Measurements from ENCODE around the gene CFAP92. TPM values are rescaled to one million over a fixed set of nuclear protein-coding genes. Genes with fewer than 3 reads are reported as not detected.

CFAP92 gene
- total and polyA plus RNA-seq, 2 donors (not counting 1 experiment from before 2014, with no cell fraction given): not detected

DNA sequence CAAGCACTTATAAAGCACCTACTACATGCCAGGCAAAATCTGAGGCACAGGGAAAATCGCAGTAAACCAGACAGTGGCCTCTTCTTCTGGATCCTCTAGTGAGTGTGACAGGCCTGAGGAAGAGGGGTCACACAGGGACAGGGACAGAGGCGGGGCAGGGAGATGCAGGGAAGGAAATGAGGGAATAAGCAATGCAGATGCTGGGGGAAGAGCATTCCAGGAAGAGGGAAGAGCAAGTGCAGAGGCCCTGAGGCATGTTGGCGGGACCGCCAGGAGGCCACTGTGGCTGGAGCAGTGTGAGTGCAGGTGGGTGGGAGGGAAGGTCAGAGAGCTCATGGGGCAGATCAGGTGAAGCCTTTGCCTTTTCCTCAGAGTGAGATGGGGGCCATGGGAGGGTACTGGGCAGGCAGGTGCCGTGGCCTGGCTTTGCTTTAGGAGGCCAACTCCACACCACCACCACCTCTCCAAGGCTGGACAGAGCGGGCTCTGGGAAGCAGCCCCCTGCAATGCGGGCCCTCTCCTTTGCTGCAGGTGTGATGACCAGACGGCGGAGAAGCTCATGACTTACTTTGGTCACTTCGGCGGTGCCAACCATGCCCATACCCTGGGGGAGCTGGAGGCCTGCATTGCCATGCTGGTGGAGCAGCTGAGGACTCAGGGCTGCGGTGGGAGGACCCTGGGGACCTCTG is 39.9 kb upstream of the CFAP92 start:
- Histone ChIP-seq H3K27me3 (replicated peaks in 1 of 4; ENCODE audit: control extremely low read depth in 1 of 4, control insufficient read depth in 3 of 4, insufficient read depth in 4 of 4, low read length in 3 of 4) (peaks cover 0 to 11% (median 0%) of the 10 kb centered on the region in 4 experiments), H3K4me2 (replicated peaks; ENCODE audit: low read depth, low read length, poor library complexity, severe bottlenecking) (no peak overlapping the region), H3K4me1 (ENCODE audit: control insufficient read depth in 2 of 2, insufficient read depth in 2 of 2, low read length in 2 of 2) (no peaks in the 10 kb centered on the region), H3K36me3 (replicated peaks in 1 of 2; ENCODE audit: control extremely low read depth in 1 of 2, control insufficient read depth in 1 of 2, extremely low read depth in 1 of 2, insufficient read depth in 2 of 2, low read length in 1 of 2) (no peaks in the 10 kb centered on the region), H3K4me3 (ENCODE audit: control extremely low read depth in 1 of 5, extremely low read depth in 1 of 5, insufficient read depth in 1 of 5, low read depth in 2 of 5, low read length in 4 of 5) (no peak overlapping the region), H4K20me1 (ENCODE audit: control insufficient read depth, insufficient read depth, low read length, poor library complexity, severe bottlenecking) (no peaks in the 10 kb centered on the region), H2AFZ (ENCODE audit: insufficient read depth, low read depth, low read length, poor library complexity, severe bottlenecking) (no peak overlapping the region), H3K79me2 (ENCODE audit: control insufficient read depth, insufficient read depth, low read length) (no peaks in the 10 kb centered on the region), H3K9me3 (ENCODE audit: control extremely low read depth in 1 of 3, control insufficient read depth in 2 of 3, insufficient read depth in 1 of 3, low read length in 2 of 3) (peaks cover 0 to 10% (median 0%) of the 10 kb centered on the region in 3 donors), H3K9ac (ENCODE audit: low read length) (no peak overlapping the region), H3K27ac (ENCODE audit: low read length in 2 of 2) (no peak overlapping the region)
- no peak for ATAC-seq (ENCODE audit: low read depth)
- H3K4me1 Mint-ChIP-seq: no peaks in the 10 kb centered on the region
- DNase-seq: no peak
- 90% methylated on average over 11 of the region's 12 CpGs for WGBS (ENCODE audit: insufficient coverage)
- POLR2A ChIA-PET: no interaction called here
- intact Hi-C loops (cut with micrococcal nuclease): no loop called here
- H3K27me3 Mint-ChIP-seq: peaks cover 12% of the 10 kb centered on the region
- H3K9me3 Mint-ChIP-seq (ENCODE audit: insufficient read depth): no peaks in the 10 kb centered on the region
- CTCF ChIA-PET: no interaction called here
- TF ChIP-seq, protein P1, sequence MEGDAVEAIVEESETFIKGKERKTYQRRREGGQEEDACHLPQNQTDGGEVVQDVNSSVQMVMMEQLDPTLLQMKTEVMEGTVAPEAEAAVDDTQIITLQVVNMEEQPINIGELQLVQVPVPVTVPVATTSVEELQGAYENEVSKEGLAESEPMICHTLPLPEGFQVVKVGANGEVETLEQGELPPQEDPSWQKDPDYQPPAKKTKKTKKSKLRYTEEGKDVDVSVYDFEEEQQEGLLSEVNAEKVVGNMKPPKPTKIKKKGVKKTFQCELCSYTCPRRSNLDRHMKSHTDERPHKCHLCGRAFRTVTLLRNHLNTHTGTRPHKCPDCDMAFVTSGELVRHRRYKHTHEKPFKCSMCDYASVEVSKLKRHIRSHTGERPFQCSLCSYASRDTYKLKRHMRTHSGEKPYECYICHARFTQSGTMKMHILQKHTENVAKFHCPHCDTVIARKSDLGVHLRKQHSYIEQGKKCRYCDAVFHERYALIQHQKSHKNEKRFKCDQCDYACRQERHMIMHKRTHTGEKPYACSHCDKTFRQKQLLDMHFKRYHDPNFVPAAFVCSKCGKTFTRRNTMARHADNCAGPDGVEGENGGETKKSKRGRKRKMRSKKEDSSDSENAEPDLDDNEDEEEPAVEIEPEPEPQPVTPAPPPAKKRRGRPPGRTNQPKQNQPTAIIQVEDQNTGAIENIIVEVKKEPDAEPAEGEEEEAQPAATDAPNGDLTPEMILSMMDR (IDR thresholded peaks at IDR 0.05): no peak
- TF ChIP-seq EZH2 (IDR thresholded peaks at IDR 0.05; ENCODE audit: borderline replicate concordance, insufficient read depth, low read depth, low read length, poor library complexity, severe bottlenecking): no peak
- H3K27ac Mint-ChIP-seq: no peak overlapping the region
- H3K4me3 Mint-ChIP-seq: no peak overlapping the region

DNA sequence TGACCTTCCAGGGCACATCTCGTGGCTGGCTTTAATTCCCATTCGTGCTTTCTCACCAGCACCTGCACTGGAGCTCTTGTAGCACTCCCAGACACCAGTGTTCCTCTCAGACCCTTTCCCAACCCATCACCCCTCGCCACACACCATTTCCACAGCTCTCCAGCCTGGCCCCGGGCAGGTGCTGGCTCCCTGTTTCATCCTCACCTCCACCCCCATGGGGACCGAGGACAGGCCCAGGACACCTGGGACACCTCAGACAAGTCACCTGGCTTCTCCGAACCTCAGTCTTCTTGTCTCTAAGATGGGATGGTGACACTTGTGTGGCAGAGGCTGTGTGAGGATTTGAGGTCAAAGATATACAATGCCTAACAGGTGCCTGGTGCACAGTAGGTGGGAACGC is 39.3 kb upstream of the CFAP92 start:
- ChIA-PET CTCF (no interaction called here), POLR2A (no interaction called here)
- Mint-ChIP-seq H3K4me3 (no peak overlapping the region), H3K27me3 (peaks cover 8% of the 10 kb centered on the region), H3K27ac (no peak overlapping the region), H3K4me1 (no peaks in the 10 kb centered on the region), H3K9me3 (ENCODE audit: insufficient read depth) (no peaks in the 10 kb centered on the region)
- peaks cover 0 to 11% (median 0%) of the 10 kb centered on the region in 4 experiments for H3K27me3 ChIP-seq (replicated peaks in 1 of 4; ENCODE audit: control extremely low read depth in 1 of 4, control insufficient read depth in 3 of 4, insufficient read depth in 4 of 4, low read length in 3 of 4)
- no peak overlapping the region for H2AFZ ChIP-seq (ENCODE audit: insufficient read depth, low read depth, low read length, poor library complexity, severe bottlenecking)
- H3K4me1 ChIP-seq (ENCODE audit: control insufficient read depth in 2 of 2, insufficient read depth in 2 of 2, low read length in 2 of 2): no peaks in the 10 kb centered on the region
- H3K79me2 ChIP-seq (ENCODE audit: control insufficient read depth, insufficient read depth, low read length): no peaks in the 10 kb centered on the region
- no peak for TF ChIP-seq EZH2 (IDR thresholded peaks at IDR 0.05; ENCODE audit: borderline replicate concordance, insufficient read depth, low read depth, low read length, poor library complexity, severe bottlenecking)
- TF ChIP-seq, protein P1 (IDR thresholded peaks at IDR 0.05): no peak
- ATAC-seq (ENCODE audit: low read depth): no peak
- no peak overlapping the region for H3K27ac ChIP-seq (ENCODE audit: low read length in 2 of 2)
- intact Hi-C loops (cut with micrococcal nuclease): no loop called here
- peaks cover 0 to 10% (median 0%) of the 10 kb centered on the region in 3 donors for H3K9me3 ChIP-seq (ENCODE audit: control extremely low read depth in 1 of 3, control insufficient read depth in 2 of 3, insufficient read depth in 1 of 3, low read length in 2 of 3)
- 88% methylated on average over 3 of the region's 7 CpGs for WGBS (ENCODE audit: insufficient coverage)
- no peak overlapping the region for H3K4me3 ChIP-seq (ENCODE audit: control extremely low read depth in 1 of 5, extremely low read depth in 1 of 5, insufficient read depth in 1 of 5, low read depth in 2 of 5, low read length in 4 of 5)
- H3K4me2 ChIP-seq (replicated peaks; ENCODE audit: low read depth, low read length, poor library complexity, severe bottlenecking): no peak overlapping the region
- no peaks in the 10 kb centered on the region for H3K36me3 ChIP-seq (replicated peaks in 1 of 2; ENCODE audit: control extremely low read depth in 1 of 2, control insufficient read depth in 1 of 2, extremely low read depth in 1 of 2, insufficient read depth in 2 of 2, low read length in 1 of 2)
- H4K20me1 ChIP-seq (ENCODE audit: control insufficient read depth, insufficient read depth, low read length, poor library complexity, severe bottlenecking): no peaks in the 10 kb centered on the region
- H3K9ac ChIP-seq (ENCODE audit: low read length): no peak overlapping the region
- DNase-seq: no peak

All from B cell (primary cell).